SU-DHL-6 (cell line): Measurements from ENCODE around the gene SRGAP3.

Experiments used
- H2AFZ ChIP-seq: fragments of 200-600 bp; sonication (generic); 2 replicates; pipeline ENCODE4 v1.6.1; 2014; ENCODE audit warnings: low read depth, mild to moderate bottlenecking, moderate library complexity, mixed read lengths, antibody characterized with exemption, low read length; ENCODE audit not compliant: severe bottlenecking
- H3F3A ChIP-seq: fragments of 200-600 bp; shearing (Covaris generic); 2 replicates; pipeline ENCODE4 v1.6.0; 2016; ENCODE audit warnings: antibody characterized with exemption, mild to moderate bottlenecking; ENCODE audit not compliant: insufficient read depth
- H3K27ac ChIP-seq: fragments of 200-600 bp; sonication (generic); 2 replicates; pipeline ENCODE4 v1.5.1; 2016; ENCODE audit warnings: low read depth, mild to moderate bottlenecking, low read length, moderate library complexity, mixed read lengths
- H3K27me3 ChIP-seq: fragments of 200-600 bp; sonication (generic), shearing (Covaris generic); 2 replicates; pipeline ENCODE4 v1.6.0; 2014; ENCODE audit warnings: mild to moderate bottlenecking, low read length
- H3K36me3 ChIP-seq: fragments of 200-600 bp; sonication (generic); 2 replicates; pipeline ENCODE4 v1.6.1; 2014; ENCODE audit warnings: mild to moderate bottlenecking, low read length, mixed read lengths
- H3K4me2 ChIP-seq: fragments of 300-600, 200-600 bp; shearing (Covaris generic), sonication (generic); 2 replicates; pipeline ENCODE4 v1.6.0; 2014; ENCODE audit warnings: low read length, low read depth, mild to moderate bottlenecking; ENCODE audit not compliant: poor library complexity, severe bottlenecking
- H3K4me3 ChIP-seq: fragments of 200-600 bp; sonication (generic); 2 replicates; pipeline ENCODE4 v1.5.1; 2014; ENCODE audit warnings: antibody characterized with exemption, low read length, mild to moderate bottlenecking, mixed read lengths; ENCODE audit not compliant: insufficient read depth, poor library complexity, severe bottlenecking
- H3K79me2 ChIP-seq: fragments of 200-600 bp; sonication (generic); 2 replicates; pipeline ENCODE4 v1.6.1; 2014; ENCODE audit warnings: mild to moderate bottlenecking, low read length, moderate library complexity; ENCODE audit not compliant: insufficient read depth
- H3K9ac ChIP-seq: fragments of 200-600 bp; sonication (generic); 2 replicates; pipeline ENCODE4 v1.7.0; 2014; ENCODE audit warnings: mild to moderate bottlenecking, low read length
- H3K9me2 ChIP-seq: fragments of 200-600 bp; sonication (generic); replicated peaks from 2 replicates; pipeline ENCODE4 v1.6.1; 2014; ENCODE audit warnings: low read length; ENCODE audit not compliant: insufficient read depth
- H3K9me3 ChIP-seq: fragments of 200-600 bp; sonication (generic); 2 replicates; pipeline ENCODE4 v1.6.1; 2014; ENCODE audit warnings: low read length, mixed read lengths; ENCODE audit not compliant: insufficient read depth
- H4K20me1 ChIP-seq: fragments of 200-600 bp; sonication (generic); 2 replicates; pipeline ENCODE4 v1.6.1; 2014; ENCODE audit warnings: low read depth, mild to moderate bottlenecking, antibody characterized with exemption, low read length, moderate library complexity, mixed read lengths
- CTCF ChIP-seq: fragments of 200-600 bp; sonication (generic); IDR thresholded peaks from one replicate; pipeline ENCODE4 v1.5.1; 2017; ENCODE audit warnings: antibody characterized with exemption, mild to moderate bottlenecking, low read length, moderate library complexity; ENCODE audit not compliant: insufficient read depth, poor library complexity, severe bottlenecking
- EZH2phosphoT487 ChIP-seq: fragments of 200-600 bp; sonication (generic), shearing (Covaris generic); conservative IDR thresholded peaks from 2 replicates; pipeline ENCODE4 v1.6.1; 2018; ENCODE audit warnings: mild to moderate bottlenecking, antibody characterized with exemption, low read length, moderate library complexity, mixed read lengths

Gene SRGAP3

GRCh38 chr3:9104121-9104520 is 145.3 kb downstream of the SRGAP3 start:
- no peaks in the 10 kb centered on the region for H3K27me3 ChIP-seq
- H3K9me2 ChIP-seq, result no peaks in the 10 kb centered on the region
- no peak overlapping the region for H3K4me3 ChIP-seq
- H3K4me2 ChIP-seq, result no peak overlapping the region
- H2AFZ ChIP-seq, result no peak overlapping the region
- no peaks in the 10 kb centered on the region for H3K9me3 ChIP-seq
- H3K27ac ChIP-seq, result no peak overlapping the region
- H3F3A ChIP-seq, result no peaks in the 10 kb centered on the region
- no peak overlapping the region for H3K9ac ChIP-seq
- H4K20me1 ChIP-seq, result no peaks in the 10 kb centered on the region
- no peak for TF ChIP-seq EZH2phosphoT487
- TF ChIP-seq CTCF, result no peak
- H3K36me3 ChIP-seq, result no peaks in the 10 kb centered on the region
- no peaks in the 10 kb centered on the region for H3K79me2 ChIP-seq

GRCh38 chr3:9102240-9102981 is 147.0 kb downstream of the SRGAP3 start:
- Histone ChIP-seq H2AFZ (no peak overlapping the region), H3K9me3 (no peaks in the 10 kb centered on the region), H3K9ac (no peak overlapping the region), H3K4me3 (no peak overlapping the region), H3K27me3 (no peaks in the 10 kb centered on the region), H3K79me2 (no peaks in the 10 kb centered on the region), H3K36me3 (no peaks in the 10 kb centered on the region), H3K9me2 (no peaks in the 10 kb centered on the region), H3K27ac (no peak overlapping the region), H3K4me2 (no peak overlapping the region), H3F3A (no peaks in the 10 kb centered on the region), H4K20me1 (no peaks in the 10 kb centered on the region)
- TF ChIP-seq CTCF (no peak), EZH2phosphoT487 (no peak)

- Histone ChIP-seq H3K4me2 (no peak overlapping the region), H3K27me3 (no peaks in the 10 kb centered on the region)
These were observed 148.2 kb downstream of the SRGAP3 start for GRCh38 chr3:9101286-9101685.

More at GRCh38 chr3:9101286-9101685, 148.2 kb downstream of the SRGAP3 start:
- Histone ChIP-seq H3K36me3 (no peaks in the 10 kb centered on the region), H3K27ac (no peak overlapping the region), H3K9me3 (no peaks in the 10 kb centered on the region), H3F3A (no peaks in the 10 kb centered on the region), H3K4me3 (no peak overlapping the region), H3K9me2 (no peaks in the 10 kb centered on the region), H3K79me2 (no peaks in the 10 kb centered on the region), H2AFZ (no peak overlapping the region), H4K20me1 (no peaks in the 10 kb centered on the region), H3K9ac (no peak overlapping the region)
- TF ChIP-seq EZH2phosphoT487, result no peak
- no peak for TF ChIP-seq CTCF
